Measurements from ENCODE around the gene NFAT5. TPM values are rescaled to one million over a fixed set of nuclear protein-coding genes. Genes with fewer than 3 reads are reported as not detected.

Gene NFAT5
- polyA plus RNA-seq, 4 donors, result 0.89 to 24.7 (median 3.3) TPM

- Histone ChIP-seq H3K27me3 (ENCODE audit: control insufficient read depth in 3 of 3, insufficient read depth in 3 of 3, low read length in 3 of 3) (no peaks in the 10 kb centered on the region), H3K27ac (ENCODE audit: low read depth in 1 of 3, low read length in 2 of 3) (no peak overlapping the region), H3K36me3 (ENCODE audit: control insufficient read depth in 3 of 3, insufficient read depth in 2 of 3, low read depth in 1 of 3, low read length in 3 of 3) (peaks cover 0 to 4% (median 0%) of the 10 kb centered on the region in 3 donors), H3K4me1 (ENCODE audit: control insufficient read depth in 3 of 3, insufficient read depth in 2 of 3, low read depth in 1 of 3, low read length in 2 of 3) (peaks cover 5 to 16% (median 13%) of the 10 kb centered on the region in 3 donors), H3K4me3 (ENCODE audit: low read depth in 1 of 3, low read length in 3 of 3) (no peak overlapping the region), H3K9me3 (ENCODE audit: control insufficient read depth in 2 of 2, insufficient read depth in 1 of 2, low read depth in 1 of 2, low read length in 1 of 2) (no peaks in the 10 kb centered on the region)
- 74 to 89% (median 86%) methylated on average over 5 of the region's 5 CpGs for WGBS, 3 donors
- DNase-seq, result no peak
- FAIRE-seq, result no peak
Measured at GRCh38 chr16:69598045-69598444, 32.3 kb downstream of the NFAT5 start.

DNA sequence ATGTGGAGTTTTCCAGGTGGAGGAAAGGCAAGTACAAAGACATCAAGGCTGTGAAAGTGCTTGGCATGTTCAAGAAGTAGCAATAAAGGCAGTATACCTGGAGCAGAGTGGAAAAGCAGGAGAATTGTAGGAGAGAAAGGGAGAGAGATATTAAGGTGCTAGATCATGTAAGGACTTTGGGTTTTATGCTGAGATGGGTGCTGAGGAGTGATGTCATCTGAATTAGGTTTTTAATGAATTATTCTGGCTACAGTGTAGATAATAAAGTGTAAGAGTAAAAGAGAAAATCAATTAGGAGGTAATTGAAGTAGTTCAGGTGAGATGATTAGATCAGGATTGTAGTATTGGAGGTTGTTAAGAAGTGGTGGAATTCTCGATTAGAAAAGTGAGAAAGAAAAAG is 34.0 kb downstream of the NFAT5 start:
- Histone ChIP-seq H3K9me3 (ENCODE audit: control insufficient read depth in 2 of 2, insufficient read depth in 1 of 2, low read depth in 1 of 2, low read length in 1 of 2) (no peaks in the 10 kb centered on the region), H3K4me1 (ENCODE audit: control insufficient read depth in 3 of 3, insufficient read depth in 2 of 3, low read depth in 1 of 3, low read length in 2 of 3) (peaks cover 5 to 11% (median 7%) of the 10 kb centered on the region in 3 donors), H3K36me3 (ENCODE audit: control insufficient read depth in 3 of 3, insufficient read depth in 2 of 3, low read depth in 1 of 3, low read length in 3 of 3) (peaks cover 0 to 4% (median 0%) of the 10 kb centered on the region in 3 donors), H3K27me3 (ENCODE audit: control insufficient read depth in 3 of 3, insufficient read depth in 3 of 3, low read length in 3 of 3) (no peaks in the 10 kb centered on the region), H3K27ac (ENCODE audit: low read depth in 1 of 3, low read length in 2 of 3) (no peak overlapping the region), H3K4me3 (ENCODE audit: low read depth in 1 of 3, low read length in 3 of 3) (no peak overlapping the region)
- 22 to 65% (median 59%) methylated on average over 1 of the region's 1 CpG for WGBS, 3 donors
- DNase-seq (no peak), FAIRE-seq (no peak)

GRCh38 chr16:69600202-69600601 is 34.4 kb downstream of the NFAT5 start:
- no peaks in the 10 kb centered on the region for H3K9me3 ChIP-seq (ENCODE audit: control insufficient read depth in 2 of 2, insufficient read depth in 1 of 2, low read depth in 1 of 2, low read length in 1 of 2)
- FAIRE-seq (no peak), DNase-seq (peak in 1 of 2 donors; percentile 44)
- H3K27me3 ChIP-seq (ENCODE audit: control insufficient read depth in 3 of 3, insufficient read depth in 3 of 3, low read length in 3 of 3), result no peaks in the 10 kb centered on the region
- H3K4me1 ChIP-seq (ENCODE audit: control insufficient read depth in 3 of 3, insufficient read depth in 2 of 3, low read depth in 1 of 3, low read length in 2 of 3), result peaks cover 5 to 9% (median 6%) of the 10 kb centered on the region in 3 donors
- peaks cover 0 to 4% (median 0%) of the 10 kb centered on the region in 3 donors for H3K36me3 ChIP-seq (ENCODE audit: control insufficient read depth in 3 of 3, insufficient read depth in 2 of 3, low read depth in 1 of 3, low read length in 3 of 3)
- no peak overlapping the region for H3K27ac ChIP-seq (ENCODE audit: low read depth in 1 of 3, low read length in 2 of 3)
- H3K4me3 ChIP-seq (ENCODE audit: low read depth in 1 of 3, low read length in 3 of 3), result no peak overlapping the region

DNA sequence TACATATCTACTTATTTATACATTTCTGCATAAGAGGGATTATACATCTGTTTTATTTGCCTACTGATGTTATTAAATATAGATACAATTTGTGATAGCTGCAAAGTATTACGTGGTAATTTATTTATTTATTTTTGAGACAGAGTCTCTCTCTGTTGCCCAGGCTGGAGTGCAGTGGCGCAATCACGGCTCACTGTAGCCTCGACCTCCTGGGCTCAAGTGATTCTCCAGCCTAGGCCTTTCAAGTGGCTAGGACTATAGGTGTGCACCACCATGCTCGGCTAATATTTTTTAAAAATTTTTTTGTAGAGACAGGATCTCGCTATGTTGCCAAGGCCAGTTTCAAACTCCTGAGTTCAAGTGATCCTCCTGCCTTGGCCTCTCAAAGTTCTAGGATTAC is 35.5 kb downstream of the NFAT5 start:
- Histone ChIP-seq H3K9me3 (ENCODE audit: control insufficient read depth in 2 of 2, insufficient read depth in 1 of 2, low read depth in 1 of 2, low read length in 1 of 2) (no peaks in the 10 kb centered on the region), H3K27ac (ENCODE audit: low read depth in 1 of 3, low read length in 2 of 3) (no peak overlapping the region), H3K4me3 (ENCODE audit: low read depth in 1 of 3, low read length in 3 of 3) (no peak overlapping the region), H3K36me3 (ENCODE audit: control insufficient read depth in 3 of 3, insufficient read depth in 2 of 3, low read depth in 1 of 3, low read length in 3 of 3) (peaks cover 0 to 4% (median 0%) of the 10 kb centered on the region in 3 donors), H3K27me3 (ENCODE audit: control insufficient read depth in 3 of 3, insufficient read depth in 3 of 3, low read length in 3 of 3) (no peaks in the 10 kb centered on the region), H3K4me1 (ENCODE audit: control insufficient read depth in 3 of 3, insufficient read depth in 2 of 3, low read depth in 1 of 3, low read length in 2 of 3) (peaks cover 5 to 7% (median 5%) of the 10 kb centered on the region in 3 donors)
- DNase-seq, result no peak
- FAIRE-seq, result no peak
- 91 to 93% (median 92%) methylated on average over 6 of the region's 6 CpGs for WGBS, 3 donors

DNA sequence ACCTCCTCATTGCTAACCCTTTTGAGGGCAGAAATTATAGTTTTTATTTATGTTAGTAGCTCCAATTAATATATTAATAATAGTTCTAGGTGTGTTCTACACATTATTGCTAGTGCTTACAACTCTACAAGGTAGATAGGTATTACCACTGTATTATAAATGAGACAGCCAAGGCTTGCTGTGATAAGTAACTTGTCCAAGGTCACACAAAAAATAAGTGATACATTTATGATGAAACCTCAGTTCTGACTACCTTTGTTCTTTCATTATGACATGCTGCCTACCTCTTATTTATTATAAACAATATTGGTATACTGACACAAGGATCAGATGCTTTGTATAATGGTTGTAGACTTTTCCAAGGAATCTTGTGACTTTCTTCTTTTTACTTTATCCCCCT is 41.2 kb downstream of the NFAT5 start:
- no peak for DNase-seq
- no peak for FAIRE-seq

DNA sequence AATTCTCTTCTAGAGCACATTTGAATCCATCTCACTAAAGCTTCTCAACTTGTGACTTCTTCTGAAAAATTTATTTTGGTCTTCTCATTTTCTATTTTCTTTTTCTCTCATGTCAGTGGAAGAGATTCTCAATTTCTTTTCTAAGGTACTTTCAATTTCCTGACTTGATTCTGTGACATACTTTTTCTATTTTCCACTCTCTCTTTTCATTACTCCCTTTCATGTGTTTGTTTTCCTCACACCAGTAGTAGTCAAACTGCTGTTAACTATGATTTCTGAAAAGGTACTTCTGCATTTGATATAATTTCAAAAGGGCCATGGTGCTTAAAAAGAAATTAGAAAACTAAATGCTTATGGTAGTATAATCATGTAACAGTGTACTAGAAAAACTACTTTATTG is 41.9 kb downstream of the NFAT5 start:
- no peaks in the 10 kb centered on the region for H3K27me3 ChIP-seq (ENCODE audit: control insufficient read depth in 3 of 3, insufficient read depth in 3 of 3, low read length in 3 of 3)
- FAIRE-seq (no peak), DNase-seq (no peak)
- peaks cover 0 to 6% (median 2%) of the 10 kb centered on the region in 3 donors for H3K4me1 ChIP-seq (ENCODE audit: control insufficient read depth in 3 of 3, insufficient read depth in 2 of 3, low read depth in 1 of 3, low read length in 2 of 3)
- no peaks in the 10 kb centered on the region for H3K9me3 ChIP-seq (ENCODE audit: control insufficient read depth in 2 of 2, insufficient read depth in 1 of 2, low read depth in 1 of 2, low read length in 1 of 2)
- H3K36me3 ChIP-seq (ENCODE audit: control insufficient read depth in 3 of 3, insufficient read depth in 2 of 3, low read depth in 1 of 3, low read length in 3 of 3), result peaks cover 0 to 13% (median 0%) of the 10 kb centered on the region in 3 donors
- H3K4me3 ChIP-seq (ENCODE audit: low read depth in 1 of 3, low read length in 3 of 3), result no peak overlapping the region
- no peak overlapping the region for H3K27ac ChIP-seq (ENCODE audit: low read depth in 1 of 3, low read length in 2 of 3)

More for the DNA sequence above, 41.2 kb downstream of the NFAT5 start:
- H3K27me3 ChIP-seq (ENCODE audit: control insufficient read depth in 3 of 3, insufficient read depth in 3 of 3, low read length in 3 of 3), result no peaks in the 10 kb centered on the region
- H3K36me3 ChIP-seq (ENCODE audit: control insufficient read depth in 3 of 3, insufficient read depth in 2 of 3, low read depth in 1 of 3, low read length in 3 of 3), result peaks cover 0 to 13% (median 0%) of the 10 kb centered on the region in 3 donors
- H3K27ac ChIP-seq (ENCODE audit: low read depth in 1 of 3, low read length in 2 of 3), result no peak overlapping the region
- no peak overlapping the region for H3K4me3 ChIP-seq (ENCODE audit: low read depth in 1 of 3, low read length in 3 of 3)
- peaks cover 0 to 5% (median 0%) of the 10 kb centered on the region in 3 donors for H3K4me1 ChIP-seq (ENCODE audit: control insufficient read depth in 3 of 3, insufficient read depth in 2 of 3, low read depth in 1 of 3, low read length in 2 of 3)
- H3K9me3 ChIP-seq (ENCODE audit: control insufficient read depth in 2 of 2, insufficient read depth in 1 of 2, low read depth in 1 of 2, low read length in 1 of 2), result no peaks in the 10 kb centered on the region

DNA sequence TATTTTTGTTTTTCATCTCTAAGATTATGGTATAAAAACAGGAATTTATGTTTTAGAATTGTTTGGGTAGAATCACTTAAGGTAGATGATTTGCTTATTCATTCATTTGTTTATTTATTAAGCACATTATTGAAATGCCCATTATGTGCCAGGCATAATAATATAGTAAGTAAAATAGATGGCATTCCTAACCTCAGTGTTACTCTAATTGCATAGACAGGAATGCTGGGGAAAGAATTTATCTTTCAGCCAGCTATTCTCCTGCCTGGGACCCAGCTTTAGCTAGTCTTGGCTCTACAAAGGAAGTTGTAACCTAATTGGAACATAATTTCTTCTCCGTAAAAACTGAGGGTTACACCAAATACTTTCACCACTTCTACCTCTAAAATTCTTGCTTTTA is 44.6 kb downstream of the NFAT5 start:
- FAIRE-seq, result no peak
- no peak for DNase-seq
- Histone ChIP-seq H3K36me3 (ENCODE audit: control insufficient read depth in 3 of 3, insufficient read depth in 2 of 3, low read depth in 1 of 3, low read length in 3 of 3) (peaks cover 0 to 14% (median 0%) of the 10 kb centered on the region in 3 donors), H3K27me3 (ENCODE audit: control insufficient read depth in 3 of 3, insufficient read depth in 3 of 3, low read length in 3 of 3) (no peaks in the 10 kb centered on the region), H3K4me1 (ENCODE audit: control insufficient read depth in 3 of 3, insufficient read depth in 2 of 3, low read depth in 1 of 3, low read length in 2 of 3) (peaks cover 0 to 19% (median 18%) of the 10 kb centered on the region in 3 donors), H3K9me3 (ENCODE audit: control insufficient read depth in 2 of 2, insufficient read depth in 1 of 2, low read depth in 1 of 2, low read length in 1 of 2) (no peaks in the 10 kb centered on the region), H3K27ac (ENCODE audit: low read depth in 1 of 3, low read length in 2 of 3) (no peak overlapping the region), H3K4me3 (ENCODE audit: low read depth in 1 of 3, low read length in 3 of 3) (no peak overlapping the region)
- WGBS, 3 donors, result 64 to 88% (median 86%) methylated on average over 1 of the region's 1 CpG

DNA sequence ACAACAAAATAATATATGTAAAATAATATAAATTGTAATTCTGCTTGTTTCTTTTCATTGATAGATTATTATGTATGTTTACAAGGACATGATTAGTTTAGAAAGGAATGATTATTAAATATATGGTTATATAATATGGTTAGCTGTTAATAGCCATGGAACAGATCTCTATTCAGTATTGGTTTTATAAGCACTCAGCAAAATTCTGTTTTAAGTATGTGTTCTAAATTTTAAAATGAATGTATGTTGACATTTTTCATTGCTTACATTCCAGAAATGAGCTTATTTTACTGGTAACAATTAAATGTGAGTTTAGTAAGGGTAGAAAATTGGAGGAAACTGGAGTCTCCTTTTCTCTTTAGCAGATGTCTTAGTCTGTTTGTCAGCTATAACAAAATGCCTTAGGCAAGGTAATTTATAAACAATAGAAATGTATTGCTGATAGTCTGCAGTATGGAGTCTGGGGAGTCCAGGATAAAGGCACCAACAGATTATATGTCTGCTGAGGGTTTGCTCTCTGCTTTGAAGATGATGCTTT is 45.4 kb downstream of the NFAT5 start:
- Histone ChIP-seq H3K4me1 (ENCODE audit: control insufficient read depth in 3 of 3, insufficient read depth in 2 of 3, low read depth in 1 of 3, low read length in 2 of 3) (peaks cover 0 to 19% (median 18%) of the 10 kb centered on the region in 3 donors), H3K9me3 (ENCODE audit: control insufficient read depth in 2 of 2, insufficient read depth in 1 of 2, low read depth in 1 of 2, low read length in 1 of 2) (no peaks in the 10 kb centered on the region), H3K27me3 (ENCODE audit: control insufficient read depth in 3 of 3, insufficient read depth in 3 of 3, low read length in 3 of 3) (no peaks in the 10 kb centered on the region), H3K27ac (ENCODE audit: low read depth in 1 of 3, low read length in 2 of 3) (no peak overlapping the region), H3K4me3 (ENCODE audit: low read depth in 1 of 3, low read length in 3 of 3) (no peak overlapping the region), H3K36me3 (ENCODE audit: control insufficient read depth in 3 of 3, insufficient read depth in 2 of 3, low read depth in 1 of 3, low read length in 3 of 3) (peaks cover 0 to 20% (median 0%) of the 10 kb centered on the region in 3 donors)
- FAIRE-seq, result no peak
- DNase-seq, result no peak
